CD4-positive, alpha-beta memory T cell (primary cell): ENCODE measurements around the gene RASD2. TPM values are rescaled to one million over a fixed set of nuclear protein-coding genes. Genes with fewer than 3 reads are reported as not detected.
A peak's percentile ranks its signal among the peaks of the same experiment; 100 is the strongest.
"Not testable (repeated sequence)": the region's sequence is repeated elsewhere in the genome, so short reads cannot be mapped to it uniquely, and the experiment has no call there.

Experiments used
- CTCF ChIA-PET: fragments of 350-600 bp; sonication (Branson Sonifier 250); formaldehyde crosslinking; loops from one replicate; lab custom pipeline; 2021; ENCODE audit warnings: inconsistent platforms; ENCODE audit not compliant: partially characterized antibody; lab: Charles Lee
- POLR2A ChIA-PET: fragments of 350-600 bp; sonication (Branson Sonifier 250); formaldehyde crosslinking; loops from one replicate; lab custom pipeline; 2021; ENCODE audit not compliant: partially characterized antibody; lab: Charles Lee
- DNase-seq, 5 donors: peaks; one replicate each; pipeline versions ENCODE4 v3.0.0 to v3.0.0-alpha.2; 2020 to 2022; ENCODE audit warnings: mixed read lengths in 1 of 5
- H3K27ac ChIP-seq: one replicate; pipeline ENCODE4 v1.7.0; 2013; ENCODE audit warnings: low read depth, low read length
- H3K27me3 ChIP-seq: 2 replicates; pipeline ENCODE4 v1.7.0; 2013; ENCODE audit warnings: mild to moderate bottlenecking, low read length, moderate library complexity; ENCODE audit not compliant: insufficient read depth
- H3K36me3 ChIP-seq: 2 replicates; pipeline ENCODE4 v1.7.0; 2013; ENCODE audit warnings: mild to moderate bottlenecking, low read length, moderate library complexity; ENCODE audit not compliant: insufficient read depth
- H3K4me1 ChIP-seq: 2 replicates; pipeline ENCODE4 v1.7.0; 2013; ENCODE audit warnings: mild to moderate bottlenecking, low read length, moderate library complexity; ENCODE audit not compliant: insufficient read depth
- H3K4me3 ChIP-seq, 2 donors: one replicate each; pipeline ENCODE4 v1.7.0; 2013; ENCODE audit warnings: low read length in 2 of 2, mild to moderate bottlenecking in 1 of 2
- H3K9me3 ChIP-seq, 2 donors: one replicate each; pipeline ENCODE4 v1.7.0; 2013; ENCODE audit warnings: low read length in 2 of 2, control low read depth in 1 of 2; ENCODE audit not compliant: control insufficient read depth in 1 of 2
- H3K27ac Mint-ChIP-seq, 7 donors: one replicate each; pipeline ENCODE4 v1.8.0; 2020 to 2021; ENCODE audit warnings: mixed read lengths in 7 of 7, mild to moderate bottlenecking in 6 of 7, inconsistent platforms in 3 of 7, moderate library complexity in 3 of 7
- H3K27me3 Mint-ChIP-seq, 2 donors: one replicate each; pipeline ENCODE4 v1.8.0; 2020 to 2021; ENCODE audit warnings: mixed read lengths in 2 of 2
- H3K36me3 Mint-ChIP-seq, 2 donors: one replicate each; pipeline ENCODE4 v1.8.0; 2020 to 2021; ENCODE audit warnings: mixed read lengths in 2 of 2, inconsistent platforms in 1 of 2, mild to moderate bottlenecking in 1 of 2
- H3K4me1 Mint-ChIP-seq, 4 donors: one replicate each; pipeline ENCODE4 v1.8.0; 2020 to 2021; ENCODE audit warnings: mixed read lengths in 4 of 4, mild to moderate bottlenecking in 1 of 4
- H3K4me3 Mint-ChIP-seq, 8 donors: one replicate each; pipeline ENCODE4 v1.8.0; 2020 to 2021; ENCODE audit warnings: mixed read lengths in 8 of 8, mild to moderate bottlenecking in 7 of 8, moderate library complexity in 6 of 8, inconsistent platforms in 3 of 8
- H3K9me3 Mint-ChIP-seq, 8 donors: one replicate each; pipeline ENCODE4 v1.8.0; 2020 to 2021; ENCODE audit warnings: mixed read lengths in 8 of 8, mild to moderate bottlenecking in 5 of 8, inconsistent platforms in 3 of 8, moderate library complexity in 1 of 8
- intact Hi-C: fragments of 100-400 bp; cut with micrococcal nuclease; formaldehyde crosslinking; loops from one replicate; pipeline ENCODE4 v1.15.1; 2023
- polyA plus RNA-seq, 2 donors: library from polyadenylated mRNA; unstranded; fragments of 300-500 nt; fragmentation: Illumina TruSeq; gene quantifications; one replicate each; pipeline ENCODE4 v1.2.3, GENCODE V29; 2021
- total RNA-seq, 2 experiments: library from RNA; stranded (reverse); gene quantifications; one replicate each; pipeline ENCODE4 v1.2.3, GENCODE V29; 2021

RASD2 gene, protein sequence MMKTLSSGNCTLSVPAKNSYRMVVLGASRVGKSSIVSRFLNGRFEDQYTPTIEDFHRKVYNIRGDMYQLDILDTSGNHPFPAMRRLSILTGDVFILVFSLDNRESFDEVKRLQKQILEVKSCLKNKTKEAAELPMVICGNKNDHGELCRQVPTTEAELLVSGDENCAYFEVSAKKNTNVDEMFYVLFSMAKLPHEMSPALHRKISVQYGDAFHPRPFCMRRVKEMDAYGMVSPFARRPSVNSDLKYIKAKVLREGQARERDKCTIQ
- total RNA-seq (not detected), polyA plus RNA-seq (under 1 TPM in 1 of 2 donors, not detected in 1; 0.13 TPM)

DNA sequence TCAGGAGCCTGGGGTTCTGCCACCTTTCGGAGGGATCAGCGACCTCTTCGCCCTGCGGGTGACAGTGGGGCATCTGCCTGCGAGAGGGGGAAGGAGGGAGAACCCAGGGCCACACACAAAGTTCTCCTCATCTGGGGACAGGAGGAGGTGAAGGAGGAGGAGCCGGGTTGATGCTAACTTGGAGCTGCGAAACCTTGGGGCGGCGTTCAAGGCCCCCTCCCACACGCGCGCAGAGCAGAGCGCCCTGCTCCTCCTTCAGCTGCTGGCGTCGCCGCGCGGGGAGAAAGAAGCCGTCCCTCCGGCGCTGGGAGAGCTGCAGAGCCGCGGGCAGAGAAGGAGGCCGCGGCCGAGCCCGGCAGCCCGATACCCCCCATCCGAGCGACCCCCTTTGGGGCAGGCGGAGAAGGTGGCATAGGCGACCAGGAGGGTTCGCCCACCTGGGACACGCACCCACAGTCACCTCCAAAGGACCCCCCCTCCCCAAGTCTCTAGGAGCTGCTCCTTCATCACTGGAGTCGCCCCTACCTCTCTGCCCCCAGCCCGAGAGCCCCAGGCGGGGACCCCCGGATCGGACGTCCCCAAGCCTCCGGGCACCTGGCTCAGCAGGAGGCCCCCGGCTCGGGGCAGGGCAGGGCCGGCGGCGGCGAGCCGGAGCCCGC is at the start of gene RASD2:
TSS of gene RASD2 (plus strand) at position 237 of the 659 bp plus-strand sequence. CDS start 5,979 bp downstream, outside the sequence.
- peaks cover 10 to 23% of the 10 kb centered on the region in 2 donors for H3K27me3 Mint-ChIP-seq
- peak in 4 of 5 donors; percentile 30 to 67 (median 36) for DNase-seq
- Histone ChIP-seq H3K4me3 (peak within 1 kb of the TSS; percentile 29 to 52), H3K4me1 (peaks cover 12% of the 10 kb centered on the region), H3K27me3 (peaks cover 12% of the 10 kb centered on the region), H3K9me3 (no peaks in the 10 kb centered on the region), H3K27ac (no peak within 1 kb of the TSS), H3K36me3 (no peaks in the 10 kb centered on the region)
- H3K9me3 Mint-ChIP-seq = no peaks in the 10 kb centered on the region
- H3K27ac Mint-ChIP-seq = peak within 1 kb of the TSS in 3 of 7 donors; percentile 16 to 64 (median 46)
- H3K4me1 Mint-ChIP-seq = peaks cover 5 to 17% (median 10%) of the 10 kb centered on the region in 4 donors
- H3K4me3 Mint-ChIP-seq = peak within 1 kb of the TSS; percentile 70 to 84 (median 78)
- no peaks in the 10 kb centered on the region for H3K36me3 Mint-ChIP-seq
- CTCF ChIA-PET = no interaction called here
- intact Hi-C loops = loop anchor here (1.0 kb wide), 1 partner anchor 12 kb away; no protein-coding TSS in a partner anchor
- POLR2A ChIA-PET = interaction anchor here (2.2 kb wide), 1 partner anchor 11 kb away, joined by 11 read pairs; no protein-coding TSS in a partner anchor

DNA sequence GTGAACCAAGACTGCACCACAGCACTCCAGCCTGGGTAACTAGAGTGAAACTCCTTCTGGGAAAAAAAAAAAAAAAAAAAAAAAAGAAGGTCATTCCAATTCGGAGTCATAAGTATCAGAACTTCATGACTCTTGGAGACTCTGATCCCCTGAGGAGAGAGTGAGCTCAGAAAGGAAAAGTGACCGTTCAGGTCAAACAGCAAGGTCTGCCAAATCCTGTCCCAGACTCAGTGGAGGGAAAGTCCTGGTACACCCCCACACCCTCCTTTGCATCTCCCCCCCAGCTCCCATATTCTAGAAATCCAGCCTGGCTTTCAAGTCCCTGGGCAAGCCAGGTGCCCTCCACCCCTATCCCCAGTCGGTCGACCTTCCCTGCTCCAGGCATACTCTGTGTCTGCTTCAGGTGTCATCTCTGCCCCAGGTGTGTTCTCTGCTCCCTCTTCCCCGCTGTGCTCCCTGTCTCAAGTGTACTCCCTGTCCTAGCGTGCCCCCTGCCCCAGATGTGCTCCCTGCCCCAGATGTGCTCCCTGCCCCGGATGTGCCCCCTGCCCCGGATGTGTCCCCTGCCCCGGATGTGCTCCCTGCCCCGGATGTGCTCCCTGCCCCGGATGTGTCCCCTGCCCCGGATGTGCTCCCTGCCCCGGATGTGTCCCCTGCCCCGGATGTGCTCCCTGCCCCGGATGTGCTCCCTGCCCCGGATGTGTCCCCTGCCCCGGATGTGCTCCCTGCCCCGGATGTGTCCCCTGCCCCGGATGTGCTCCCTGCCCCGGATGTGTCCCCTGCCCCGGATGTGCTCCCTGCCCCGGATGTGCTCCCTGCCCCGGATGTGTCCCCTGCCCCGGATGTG is 49.3 kb upstream of the RASD2 start:
- H3K36me3 ChIP-seq, H3K27me3 ChIP-seq, POLR2A ChIA-PET, H3K4me1 ChIP-seq, H3K4me3 ChIP-seq, H3K27ac ChIP-seq, CTCF ChIA-PET, H3K4me3 Mint-ChIP-seq, intact Hi-C loops, H3K4me1 Mint-ChIP-seq, H3K9me3 ChIP-seq, H3K36me3 Mint-ChIP-seq, DNase-seq, H3K9me3 Mint-ChIP-seq: not testable (repeated sequence)
- peak overlapping the region in 1 of 7 donors; percentile 54 for H3K27ac Mint-ChIP-seq
- H3K27me3 Mint-ChIP-seq = peaks cover 17 to 45% of the 10 kb centered on the region in 2 donors

DNA sequence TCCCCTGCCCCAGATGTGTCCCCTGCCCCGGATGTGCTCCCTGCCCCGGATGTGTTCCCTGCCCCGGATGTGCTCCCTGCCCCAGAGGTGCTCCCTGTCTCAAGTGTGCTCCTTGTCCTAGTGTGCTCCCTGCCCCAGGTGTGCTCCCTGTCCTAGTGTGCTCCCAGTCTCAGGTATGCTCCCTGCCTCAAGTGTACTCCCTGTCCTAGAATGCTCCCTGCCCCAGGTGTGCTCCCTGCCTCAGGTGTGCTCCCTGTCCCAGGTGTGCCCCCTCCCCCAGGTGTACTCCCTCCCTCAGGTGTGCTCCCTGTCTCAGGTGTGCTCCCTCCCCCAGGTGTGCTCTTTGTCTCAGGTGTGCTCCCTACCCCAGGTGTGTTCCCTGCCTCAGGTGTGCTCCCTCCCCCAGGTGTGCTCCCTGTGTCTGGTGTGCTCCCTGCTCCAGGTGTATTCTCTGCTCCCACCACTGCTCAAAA is 48.7 kb upstream of the RASD2 start:
- Mint-ChIP-seq H3K9me3 (peaks cover 0 to 2% (median 0%) of the 10 kb centered on the region in 8 donors), H3K36me3 (no peaks in the 10 kb centered on the region), H3K4me3 (no peak overlapping the region), H3K27ac (no peak overlapping the region), H3K4me1 (no peaks in the 10 kb centered on the region), H3K27me3 (peaks cover 16 to 45% of the 10 kb centered on the region in 2 donors)
- Histone ChIP-seq H3K36me3 (no peaks in the 10 kb centered on the region), H3K9me3 (no peaks in the 10 kb centered on the region), H3K4me3 (no peak overlapping the region), H3K4me1 (no peaks in the 10 kb centered on the region), H3K27ac (no peak overlapping the region), H3K27me3 (no peaks in the 10 kb centered on the region)
- intact Hi-C loops = no loop called here
- CTCF ChIA-PET = no interaction called here
- POLR2A ChIA-PET = no interaction called here
- no peak for DNase-seq

- no peaks in the 10 kb centered on the region for H3K27me3 ChIP-seq
- H3K9me3 Mint-ChIP-seq = peaks cover 0 to 1% (median 0%) of the 10 kb centered on the region in 8 donors
Measured at GRCh38 chr22:35493074-35493473, 47.6 kb upstream of the RASD2 start.

GRCh38 chr22:35495711-35496110 is 44.9 kb upstream of the RASD2 start:
- H3K27me3 ChIP-seq, H3K9me3 ChIP-seq, H3K36me3 ChIP-seq, H3K4me3 ChIP-seq, H3K27ac ChIP-seq, H3K9me3 Mint-ChIP-seq, CTCF ChIA-PET, POLR2A ChIA-PET, H3K4me1 ChIP-seq, H3K4me1 Mint-ChIP-seq, H3K36me3 Mint-ChIP-seq, DNase-seq, H3K27ac Mint-ChIP-seq, intact Hi-C loops, H3K4me3 Mint-ChIP-seq: not testable (repeated sequence)
- peaks cover 21 to 51% of the 10 kb centered on the region in 2 donors for H3K27me3 Mint-ChIP-seq

More at GRCh38 chr22:35493074-35493473, 47.6 kb upstream of the RASD2 start:
- no peaks in the 10 kb centered on the region for H3K4me1 ChIP-seq
- H3K4me1 Mint-ChIP-seq = no peaks in the 10 kb centered on the region
- H3K9me3 ChIP-seq = no peaks in the 10 kb centered on the region
- H3K4me3 Mint-ChIP-seq = no peak overlapping the region
- intact Hi-C loops = no loop called here
- no peaks in the 10 kb centered on the region for H3K36me3 Mint-ChIP-seq
- no peak overlapping the region for H3K4me3 ChIP-seq
- ChIA-PET CTCF (no interaction called here), POLR2A (no interaction called here)
- DNase-seq = no peak
- peaks cover 17 to 40% of the 10 kb centered on the region in 2 donors for H3K27me3 Mint-ChIP-seq
- H3K27ac Mint-ChIP-seq = no peak overlapping the region
- H3K27ac ChIP-seq = no peak overlapping the region
- no peaks in the 10 kb centered on the region for H3K36me3 ChIP-seq

DNA sequence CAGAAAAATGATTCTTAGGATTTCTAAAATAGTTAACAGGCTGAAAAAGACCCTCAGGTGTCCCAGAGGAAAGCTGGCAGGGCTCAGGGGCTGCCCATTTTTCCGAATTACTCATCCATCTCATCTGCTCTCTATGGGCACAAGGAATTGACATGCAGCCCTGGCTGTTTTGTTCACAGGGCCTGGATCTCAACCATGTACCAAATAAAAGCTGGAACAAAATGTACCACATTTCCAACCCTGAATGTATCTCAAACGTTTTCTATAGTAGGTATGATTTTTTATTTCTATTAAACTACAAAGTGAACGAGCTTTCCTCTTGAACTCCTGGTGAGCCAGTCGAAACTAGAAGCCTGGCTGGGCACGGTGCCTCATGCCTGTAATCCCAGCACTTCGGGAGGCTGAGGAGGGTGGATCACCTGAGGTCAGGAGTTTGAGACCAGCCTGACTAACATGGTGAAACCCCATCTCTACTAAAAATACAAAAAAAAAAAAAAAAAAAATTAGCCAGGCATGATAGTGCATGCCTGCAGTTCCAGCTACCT is 43.8 kb upstream of the RASD2 start:
- no peaks in the 10 kb centered on the region for H3K9me3 ChIP-seq
- CTCF ChIA-PET = interaction anchor here (0.8 kb wide), 1 partner anchor 85 kb away, joined by 3 read pairs; no protein-coding TSS in a partner anchor
- peaks cover 24 to 52% of the 10 kb centered on the region in 2 donors for H3K27me3 Mint-ChIP-seq
- no peaks in the 10 kb centered on the region for H3K9me3 Mint-ChIP-seq
- H3K36me3 ChIP-seq = no peaks in the 10 kb centered on the region
- H3K4me3 ChIP-seq = no peak overlapping the region
- no peak for DNase-seq
- no peaks in the 10 kb centered on the region for H3K36me3 Mint-ChIP-seq
- no peak overlapping the region for H3K4me3 Mint-ChIP-seq
- POLR2A ChIA-PET = no interaction called here
- intact Hi-C loops = no loop called here
- H3K4me1 ChIP-seq = no peaks in the 10 kb centered on the region
- no peaks in the 10 kb centered on the region for H3K4me1 Mint-ChIP-seq
- H3K27me3 ChIP-seq = no peaks in the 10 kb centered on the region
- H3K27ac Mint-ChIP-seq = no peak overlapping the region
- no peak overlapping the region for H3K27ac ChIP-seq
